Keratinocyte (primary cell): ENCODE data around the gene ZNF148. TPM values are rescaled to one million over a fixed set of nuclear protein-coding genes. Genes with fewer than 3 reads are reported as not detected.

Source experiments
- DNase-seq: peaks from one replicate; pipeline ENCODE4 v3.0.0-alpha.2; 2011; ENCODE audit warnings: low read depth, missing footprints, low spot score
- FAIRE-seq: peaks from 2 replicates; lab custom pipeline; 2011; peaks lifted over from hg19 to GRCh38; lab: Jason Lieb, UNC
- H2AFZ ChIP-seq: 2 replicates; pipeline ENCODE4 v1.6.0; 2012; ENCODE audit warnings: low read length, control low read depth, inconsistent platforms; ENCODE audit not compliant: control insufficient read depth
- H3K27ac ChIP-seq: 2 replicates; pipeline ENCODE4 v1.5.1; 2011; ENCODE audit warnings: low read length; ENCODE audit not compliant: control insufficient read depth, insufficient read depth
- H3K27me3 ChIP-seq: 3 replicates; pipeline ENCODE4 v1.6.0; 2011; ENCODE audit warnings: low read length; ENCODE audit not compliant: control insufficient read depth, insufficient read depth; ENCODE audit errors: extremely low read depth
- H3K36me3 ChIP-seq, 2 experiments: 2 replicates in 1 of 2; 3 replicates in 1 of 2; pipeline ENCODE4 v1.5.1; 2011; ENCODE audit warnings: low read length in 2 of 2, mild to moderate bottlenecking in 1 of 2; ENCODE audit not compliant: control insufficient read depth in 2 of 2, insufficient read depth in 2 of 2; ENCODE audit errors: extremely low read depth in 1 of 2
- H3K4me1 ChIP-seq: 3 replicates; pipeline ENCODE4 v1.5.1; 2011; ENCODE audit warnings: low read length; ENCODE audit not compliant: control insufficient read depth, insufficient read depth; ENCODE audit errors: extremely low read depth
- H3K4me2 ChIP-seq: 3 replicates; pipeline ENCODE4 v1.6.0; 2011; ENCODE audit warnings: low read depth, low read length; ENCODE audit not compliant: control insufficient read depth, insufficient read depth; ENCODE audit errors: extremely low read depth
- H3K4me3 ChIP-seq, 3 experiments: fragments of 200-600 bp in 1 of 3; sonication (generic) in 1 of 3; 2 replicates in 2 of 3; 3 replicates in 1 of 3; pipeline ENCODE4 v1.5.1; 2011 to 2016; ENCODE audit warnings: low read length in 3 of 3, mild to moderate bottlenecking in 3 of 3, control low read depth in 2 of 3, inconsistent platforms in 1 of 3, low read depth in 1 of 3, mixed read lengths in 1 of 3, mixed run types in 1 of 3, moderate library complexity in 1 of 3; ENCODE audit not compliant: control insufficient read depth in 2 of 3, insufficient read depth in 2 of 3; ENCODE audit errors: extremely low read depth in 1 of 3
- H3K79me2 ChIP-seq: 2 replicates; pipeline ENCODE4 v1.6.0; 2012; ENCODE audit warnings: low read length; ENCODE audit not compliant: control insufficient read depth, insufficient read depth
- H3K9ac ChIP-seq: 3 replicates; pipeline ENCODE4 v1.6.0; 2011; ENCODE audit warnings: low read length; ENCODE audit not compliant: control insufficient read depth, insufficient read depth; ENCODE audit errors: extremely low read depth
- H3K9me1 ChIP-seq: 3 replicates; pipeline ENCODE4 v1.6.0; 2011; ENCODE audit warnings: low read length; ENCODE audit not compliant: control insufficient read depth, insufficient read depth; ENCODE audit errors: extremely low read depth
- H3K9me3 ChIP-seq: 2 replicates; pipeline ENCODE4 v1.5.1; 2012; ENCODE audit warnings: low read depth, low read length; ENCODE audit not compliant: control insufficient read depth
- H4K20me1 ChIP-seq: 3 replicates; pipeline ENCODE4 v1.6.0; 2011; ENCODE audit warnings: low read length; ENCODE audit not compliant: control insufficient read depth, insufficient read depth; ENCODE audit errors: extremely low read depth
- EZH2 ChIP-seq: IDR thresholded peaks from one replicate; pipeline ENCODE4 v1.6.1; 2012; ENCODE audit warnings: inconsistent platforms, mild to moderate bottlenecking, low read length, moderate library complexity
- dilution Hi-C: fragments of 300-500 bp; cut with MboI; formaldehyde crosslinking; loops from one replicate; pipeline ENCODE4 v1.7.0; 2020; ENCODE audit warnings: low sequenced_read_pairs; ENCODE audit not compliant: extremely low pct_ligation_motif_present
- polyA plus RNA-seq, 5 experiments: library from polyadenylated mRNA; depleted of rRNA in 3 of 5; stranded (reverse) in 3 of 5; stranded (forward) in 1 of 5; unstranded in 1 of 5; fragments of >200 nt; gene quantifications; 1 replicate in 1 of 5; 2 replicates in 3 of 5; 3 replicates in 1 of 5; pipeline versions ENCODE4 v1.2.1 to v1.2.3, GENCODE V29; 2011 to 2012; ENCODE audit warnings: missing spikeins in 2 of 5, low read depth in 1 of 5, low replicate concordance in 1 of 5
- TF ChIP-seq, protein P1 (sequence below), 3 experiments: IDR thresholded peaks in 1 of 3; conservative IDR thresholded peaks in 1 of 3; optimal IDR thresholded peaks in 1 of 3; 2 replicates in 2 of 3; 3 replicates in 1 of 3; pipeline versions ENCODE3 to v1.5.1; 2011; ENCODE audit warnings: low read length in 3 of 3, mild to moderate bottlenecking in 3 of 3, moderate library complexity in 2 of 3, control low read depth in 1 of 3, inconsistent platforms in 1 of 3; ENCODE audit not compliant: insufficient read depth in 2 of 3; ENCODE audit errors: extremely low read depth in 1 of 3

ZNF148 gene
- polyA plus RNA-seq, 1 donor (not counting 4 experiments of a cell fraction or from before 2014, with no cell fraction given) = 21.4 TPM

DNA sequence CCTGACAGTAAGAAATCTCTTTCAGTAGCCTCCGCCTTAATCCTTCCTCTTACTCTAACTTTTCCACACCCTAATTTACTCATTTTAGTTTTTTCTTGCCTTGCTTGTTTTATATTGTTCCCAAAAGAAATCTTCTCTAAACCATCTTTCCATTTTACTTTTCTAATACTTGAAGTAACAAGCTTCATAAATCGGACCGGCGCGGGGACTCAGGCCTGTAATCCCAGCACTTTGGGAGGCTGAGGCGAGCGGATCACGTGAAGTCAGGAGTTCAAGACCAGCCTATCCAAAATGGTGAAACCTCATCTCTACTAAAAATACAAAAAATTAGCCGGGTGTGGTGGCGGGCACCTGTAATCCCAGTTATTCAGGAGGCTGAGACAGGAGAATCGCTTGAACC is 17.3 kb downstream of the ZNF148 start:
- FAIRE-seq (no peak), DNase-seq (no peak)
- dilution Hi-C loops = no loop called here
- Histone ChIP-seq H3K9me1 (no peaks in the 10 kb centered on the region), H3K4me2 (peak overlapping the region; percentile 83), H3K27ac (no peak overlapping the region), H3K27me3 (no peaks in the 10 kb centered on the region), H3K4me1 (peaks cover 8% of the 10 kb centered on the region), H2AFZ (no peak overlapping the region), H3K36me3 (no peaks in the 10 kb centered on the region), H3K4me3 (peak overlapping the region in 2 of 3 experiments; percentile 54 to 61), H3K9ac (peak overlapping the region; percentile 43), H3K79me2 (peaks cover 95% of the 10 kb centered on the region), H4K20me1 (peaks cover 3% of the 10 kb centered on the region), H3K9me3 (no peaks in the 10 kb centered on the region)
- TF ChIP-seq EZH2 = no peak
- TF ChIP-seq, protein P1, sequence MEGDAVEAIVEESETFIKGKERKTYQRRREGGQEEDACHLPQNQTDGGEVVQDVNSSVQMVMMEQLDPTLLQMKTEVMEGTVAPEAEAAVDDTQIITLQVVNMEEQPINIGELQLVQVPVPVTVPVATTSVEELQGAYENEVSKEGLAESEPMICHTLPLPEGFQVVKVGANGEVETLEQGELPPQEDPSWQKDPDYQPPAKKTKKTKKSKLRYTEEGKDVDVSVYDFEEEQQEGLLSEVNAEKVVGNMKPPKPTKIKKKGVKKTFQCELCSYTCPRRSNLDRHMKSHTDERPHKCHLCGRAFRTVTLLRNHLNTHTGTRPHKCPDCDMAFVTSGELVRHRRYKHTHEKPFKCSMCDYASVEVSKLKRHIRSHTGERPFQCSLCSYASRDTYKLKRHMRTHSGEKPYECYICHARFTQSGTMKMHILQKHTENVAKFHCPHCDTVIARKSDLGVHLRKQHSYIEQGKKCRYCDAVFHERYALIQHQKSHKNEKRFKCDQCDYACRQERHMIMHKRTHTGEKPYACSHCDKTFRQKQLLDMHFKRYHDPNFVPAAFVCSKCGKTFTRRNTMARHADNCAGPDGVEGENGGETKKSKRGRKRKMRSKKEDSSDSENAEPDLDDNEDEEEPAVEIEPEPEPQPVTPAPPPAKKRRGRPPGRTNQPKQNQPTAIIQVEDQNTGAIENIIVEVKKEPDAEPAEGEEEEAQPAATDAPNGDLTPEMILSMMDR (optimal IDR thresholded peaks at IDR 0.05 in 1 of 3, IDR thresholded peaks at IDR 0.05 in 1 of 3, conservative IDR thresholded peaks at IDR 0.05 in 1 of 3; ENCODE audit: extremely low read depth in 1 of 3, insufficient read depth in 2 of 3, low read length in 3 of 3) = no peak

DNA sequence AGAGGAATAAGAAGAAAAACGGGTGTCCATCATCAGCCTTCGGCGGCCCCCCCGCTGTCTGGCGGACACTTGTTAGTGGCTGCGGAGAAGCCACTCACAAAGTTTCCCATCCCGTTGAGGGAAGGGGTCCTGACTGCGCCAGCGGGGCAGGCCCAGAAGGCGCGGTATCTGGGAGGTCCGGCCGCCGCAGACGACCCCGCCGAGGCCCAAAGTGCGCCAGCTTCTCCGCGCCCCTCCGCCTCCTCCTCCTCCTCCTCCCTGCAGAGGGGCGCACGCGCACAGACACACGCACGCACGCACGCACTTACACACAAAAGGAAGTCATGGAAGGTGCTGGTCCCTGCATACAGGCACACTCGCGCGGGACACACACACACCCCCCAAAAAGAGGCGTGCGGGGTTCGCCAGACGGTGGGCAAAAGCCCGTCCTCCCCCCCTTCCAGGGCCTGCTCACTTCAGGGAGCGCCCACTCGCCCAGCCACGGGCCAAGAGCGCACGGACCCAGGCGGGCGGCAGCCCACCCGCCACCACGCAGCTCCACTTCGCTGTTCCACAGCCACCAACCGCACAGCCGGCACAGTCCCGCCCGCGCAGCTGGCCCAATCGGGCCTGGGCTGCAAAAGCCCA is 18.0 kb downstream of the ZNF148 start:
- no peak for DNase-seq
- Histone ChIP-seq H3K4me1 (peaks cover 9% of the 10 kb centered on the region), H3K9me3 (no peaks in the 10 kb centered on the region), H2AFZ (peak overlapping the region; percentile 44), H3K36me3 (no peaks in the 10 kb centered on the region), H3K9ac (peak overlapping the region; percentile 43), H3K79me2 (peaks cover 95% of the 10 kb centered on the region), H4K20me1 (no peaks in the 10 kb centered on the region), H3K27ac (no peak overlapping the region), H3K9me1 (no peaks in the 10 kb centered on the region), H3K27me3 (no peaks in the 10 kb centered on the region), H3K4me3 (peak overlapping the region; percentile 33 to 61 (median 54)), H3K4me2 (peak overlapping the region; percentile 83)
- no peak for FAIRE-seq
- dilution Hi-C loops = no loop called here
- TF ChIP-seq EZH2 = no peak
- TF ChIP-seq, protein P1 (optimal IDR thresholded peaks at IDR 0.05 in 1 of 3, IDR thresholded peaks at IDR 0.05 in 1 of 3, conservative IDR thresholded peaks at IDR 0.05 in 1 of 3; ENCODE audit: extremely low read depth in 1 of 3, insufficient read depth in 2 of 3, low read length in 3 of 3) = no peak
